NCI-H2196 treated with DMSO at 0.1 percent for 48 hours (cell line): ENCODE measurements around the gene DOCK4.

Source experiments
- DNase-seq: peaks from one replicate; lab custom pipeline; 2025; ENCODE audit not compliant: unreplicated experiment; lab: John Stamatoyannopoulos, UW

DOCK4 gene

GRCh38 chr7:112115880-112116279 is 90.3 kb downstream of the DOCK4 start:
- no peak for DNase-seq

- no peak for DNase-seq
Measured at GRCh38 chr7:112113913-112114575, 92.2 kb downstream of the DOCK4 start.

DNA sequence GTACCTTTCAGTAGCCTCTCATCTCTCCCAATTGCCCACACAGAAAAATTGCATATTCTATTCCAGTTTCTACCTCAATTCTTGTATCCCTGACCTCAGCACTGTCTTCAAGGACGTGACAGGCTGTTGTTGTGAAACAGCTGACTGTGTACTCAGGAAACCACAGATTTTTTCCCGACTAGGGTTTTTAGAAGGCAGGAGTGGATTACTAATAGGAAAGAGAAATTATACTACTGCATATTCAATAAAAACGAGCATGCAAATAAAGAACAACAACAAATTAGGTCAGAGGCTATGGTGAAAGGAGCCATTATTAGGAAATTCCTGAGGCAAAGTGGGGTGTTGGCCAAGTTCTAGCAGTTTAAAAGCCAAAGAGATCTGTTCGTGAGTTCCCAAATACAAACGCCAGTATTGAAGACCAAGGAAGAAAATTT is 93.4 kb downstream of the DOCK4 start:
- DNase-seq, result no peak

DNA sequence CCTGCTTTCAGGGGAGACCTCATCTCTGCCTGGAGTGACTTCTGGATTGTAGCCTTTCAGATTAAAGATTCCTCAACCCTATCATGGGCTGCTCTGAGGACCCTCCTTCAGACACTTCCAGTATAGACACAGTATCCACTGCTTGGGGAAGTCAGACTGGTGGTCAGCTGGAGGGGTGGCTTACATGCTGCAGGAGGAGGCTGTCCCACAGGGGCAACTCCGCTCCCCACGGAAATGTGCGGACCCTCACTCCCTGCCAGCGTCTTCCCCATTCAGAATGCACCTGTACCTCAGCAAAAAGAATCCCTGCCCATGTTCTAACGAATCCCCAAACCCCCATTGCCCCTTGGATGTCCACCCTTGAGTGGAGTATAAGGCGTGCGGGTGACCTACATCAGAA is 95.5 kb downstream of the DOCK4 start:
- DNase-seq, result no peak

DNA sequence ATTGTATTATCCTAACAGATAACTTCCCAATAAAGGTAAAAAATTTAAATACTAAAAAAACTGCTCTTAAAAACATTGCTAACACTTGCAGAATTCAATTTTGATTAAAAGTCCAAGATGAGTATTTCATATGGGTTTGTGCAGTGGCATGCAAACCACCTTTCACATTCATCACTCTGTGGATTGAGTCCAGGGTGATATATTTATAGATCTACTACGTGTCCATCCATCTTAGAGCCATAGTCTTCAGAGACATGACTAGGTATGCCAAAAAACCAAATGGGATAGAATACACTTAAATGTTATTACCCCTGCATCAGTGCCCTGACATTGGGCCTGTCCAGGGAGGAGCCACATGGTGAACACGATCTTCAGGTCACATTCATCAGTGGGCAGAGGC is 96.0 kb downstream of the DOCK4 start:
- DNase-seq, result no peak

DNA sequence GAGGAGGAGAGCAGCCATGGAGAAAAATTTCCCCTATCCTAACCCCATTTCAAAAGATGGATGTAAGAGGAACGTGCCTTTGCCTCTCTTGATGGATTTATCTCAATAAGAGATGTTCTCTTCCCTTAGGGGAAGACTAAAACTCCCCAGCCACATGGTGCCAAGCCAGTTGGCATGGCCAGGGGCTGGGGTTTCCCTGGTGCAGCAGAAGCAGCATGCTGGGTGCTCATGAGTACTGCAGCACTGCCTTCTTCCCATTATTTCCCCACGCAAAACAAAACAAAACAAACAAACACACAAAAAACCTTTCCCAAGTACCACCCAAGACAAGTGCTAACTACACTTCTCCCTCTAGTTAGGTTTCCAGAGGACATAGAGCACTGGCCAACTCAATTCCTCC is 97.2 kb downstream of the DOCK4 start:
- no peak for DNase-seq

GRCh38 chr7:112105584-112106530 is 100.3 kb downstream of the DOCK4 start:
- DNase-seq, result no peak

GRCh38 chr7:112104120-112104519 is 102.1 kb downstream of the DOCK4 start:
- DNase-seq, result no peak

GRCh38 chr7:112103246-112103645 is 103.0 kb downstream of the DOCK4 start:
- DNase-seq, result no peak

DNA sequence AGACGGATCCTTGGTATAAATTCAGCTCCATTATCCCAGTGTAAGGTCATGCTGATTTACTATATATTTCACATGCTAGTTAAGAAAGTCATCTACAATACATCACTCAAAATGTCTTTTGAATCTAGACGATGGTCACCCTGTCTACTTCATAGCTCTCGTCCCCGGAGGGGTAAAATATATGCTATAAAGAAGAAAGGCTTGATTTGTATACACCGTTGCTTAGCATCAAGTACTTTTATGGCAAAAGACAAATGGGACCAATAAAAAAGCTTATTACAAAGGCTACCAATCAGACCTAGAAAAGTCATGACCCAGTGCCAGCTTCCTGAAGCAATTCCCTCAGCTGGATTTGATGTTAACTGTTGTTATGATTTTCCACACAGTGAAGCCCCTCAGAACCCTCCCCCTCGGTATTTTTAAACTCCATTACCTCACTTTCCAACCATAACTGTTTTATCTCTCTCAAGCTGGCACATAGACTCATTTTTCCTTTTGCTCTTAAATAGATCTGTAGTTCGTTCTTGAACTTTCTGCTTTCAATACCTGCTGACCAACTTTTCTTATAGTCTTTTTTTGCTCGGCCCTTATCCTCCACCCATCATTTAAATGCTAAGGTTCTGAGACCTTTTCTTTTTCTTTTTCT is 104.9 kb downstream of the DOCK4 start:
- no peak for DNase-seq

- no peak for DNase-seq
Measured at GRCh38 chr7:112097524-112097923, 108.7 kb downstream of the DOCK4 start.

GRCh38 chr7:112093409-112093808 is 112.8 kb downstream of the DOCK4 start:
- DNase-seq, result no peak

DNA sequence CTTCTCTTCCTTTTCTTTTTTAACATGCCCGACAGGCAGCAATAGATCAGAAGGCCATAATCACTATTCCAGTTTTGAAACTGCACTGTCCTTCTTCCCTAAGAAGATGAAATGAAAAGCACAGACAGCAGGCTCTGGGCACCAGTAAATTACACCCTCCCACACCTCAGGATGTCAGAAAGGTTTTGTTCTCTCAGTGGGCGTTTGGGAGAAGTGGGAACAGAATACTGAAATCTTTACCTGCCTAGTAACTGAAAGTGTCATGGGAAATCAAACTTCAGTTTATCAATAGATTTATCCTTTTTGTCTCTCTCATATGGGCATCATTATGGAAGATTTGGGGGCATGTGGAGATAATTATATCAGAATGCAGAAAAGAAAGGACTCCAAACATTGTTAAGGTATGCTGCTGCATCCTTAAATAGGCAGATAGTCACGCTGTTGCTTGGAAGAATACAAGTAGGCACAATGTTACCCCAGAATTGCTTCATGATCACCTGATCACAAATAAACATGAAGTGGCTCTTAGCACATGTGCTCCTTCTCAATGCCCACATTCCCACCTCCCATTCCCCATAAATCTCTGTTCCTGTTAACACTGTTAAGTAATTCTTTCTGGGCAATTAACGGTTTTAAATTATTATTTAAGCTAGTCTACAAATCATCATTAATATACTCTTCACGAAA is 113.3 kb downstream of the DOCK4 start:
- no peak for DNase-seq

DNA sequence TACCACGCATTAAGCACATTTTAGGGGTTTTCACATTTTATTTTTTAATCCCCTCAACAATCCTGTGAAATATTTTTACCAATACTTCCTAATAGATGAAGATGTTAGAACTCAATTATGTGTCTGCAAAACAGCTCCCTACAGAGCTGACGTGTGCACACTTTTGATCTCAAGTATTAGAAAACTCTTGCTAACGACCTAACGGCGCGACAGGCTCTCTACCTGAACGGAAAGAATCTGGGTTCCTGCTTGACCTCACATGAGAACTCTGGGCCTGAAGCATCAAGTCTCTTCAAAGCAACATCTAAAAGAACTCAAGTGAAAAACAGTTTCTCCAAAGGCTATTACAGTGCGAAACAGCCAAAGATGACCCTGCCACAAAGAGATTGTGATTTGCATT is 113.9 kb downstream of the DOCK4 start:
- no peak for DNase-seq

DNA sequence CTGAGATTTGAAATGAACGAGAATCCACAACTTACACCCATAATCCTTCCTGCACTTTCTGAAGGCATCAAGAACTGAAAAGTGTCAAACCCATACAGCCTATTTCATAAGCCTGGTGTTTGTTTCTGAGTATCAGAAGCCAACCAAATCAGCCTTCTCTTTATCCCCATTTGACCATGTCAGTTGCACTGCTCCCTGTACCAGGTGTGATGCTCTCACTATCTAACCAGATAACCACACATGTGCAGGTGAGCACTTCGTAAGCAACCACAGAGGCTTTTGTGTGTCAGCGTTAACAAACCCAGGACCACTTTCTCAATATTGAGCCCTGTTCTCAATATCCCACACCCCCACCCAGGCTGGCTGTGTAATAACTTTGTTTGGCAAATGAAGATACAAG is 114.4 kb downstream of the DOCK4 start:
- DNase-seq, result no peak

GRCh38 chr7:112089551-112089950 is 116.6 kb downstream of the DOCK4 start:
- no peak for DNase-seq

GRCh38 chr7:112088484-112089016 is 117.6 kb downstream of the DOCK4 start:
- DNase-seq, result no peak

GRCh38 chr7:112086496-112087254 is 119.5 kb downstream of the DOCK4 start:
- no peak for DNase-seq

GRCh38 chr7:112084520-112084971 is 121.7 kb downstream of the DOCK4 start:
- DNase-seq, result no peak

DNA sequence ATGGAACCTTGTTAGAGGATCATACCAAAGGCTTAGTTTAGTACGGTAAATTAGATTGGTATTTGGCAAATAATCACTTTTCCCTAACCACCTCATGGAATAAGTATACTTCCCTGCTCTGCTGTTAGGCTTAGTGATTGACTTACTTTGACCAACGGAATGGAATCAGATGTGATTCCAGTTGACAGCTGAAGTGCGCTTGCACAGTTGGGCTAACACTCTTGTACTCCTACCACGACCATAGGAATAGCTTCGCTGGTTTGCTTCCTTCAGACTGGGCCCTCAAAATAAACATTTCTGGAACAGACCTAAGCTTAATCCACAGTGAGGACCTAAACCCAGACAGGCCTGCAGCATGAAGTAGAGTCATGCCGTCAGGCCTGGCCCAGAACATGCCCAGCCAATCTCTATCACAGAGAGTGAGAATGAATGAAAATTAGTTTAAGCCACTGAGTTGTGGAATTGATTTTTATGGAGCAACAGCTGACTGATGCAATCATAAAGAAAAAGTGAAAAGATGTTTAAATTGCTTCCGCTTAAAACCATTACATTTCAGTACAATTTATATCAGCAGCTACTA is 122.3 kb downstream of the DOCK4 start:
- DNase-seq, result no peak
